ENCODE measurements around the gene ADAMTS18. TPM values are rescaled to one million over a fixed set of nuclear protein-coding genes. Genes with fewer than 3 reads are reported as not detected.
"Not testable (repeated sequence)": the region's sequence is repeated elsewhere in the genome, so short reads cannot be mapped to it uniquely, and the experiment has no call there.

ADAMTS18 gene
- total RNA-seq, 2 donors from 2014 or later = 2.7 TPM; not detected in 1

- intact Hi-C loops (cut with DNase I) = no loop called here
- DNase-seq (ENCODE audit: low spot score) = no peak
- no peak overlapping the region for H3K27ac ChIP-seq
- H3K27me3 ChIP-seq (replicated peaks; ENCODE audit: insufficient read depth) = no peaks in the 10 kb centered on the region
- no peaks in the 10 kb centered on the region for H3K9me3 ChIP-seq
- H3K4me3 ChIP-seq = no peak overlapping the region
- WGBS = 89% methylated on average over 5 of the region's 5 CpGs
- H3K36me3 ChIP-seq = no peaks in the 10 kb centered on the region
- H3K4me1 ChIP-seq (replicated peaks) = no peaks in the 10 kb centered on the region
- no peak for TF ChIP-seq POLR2AphosphoS5 (IDR thresholded peaks at IDR 0.05)
- TF ChIP-seq, protein P1, sequence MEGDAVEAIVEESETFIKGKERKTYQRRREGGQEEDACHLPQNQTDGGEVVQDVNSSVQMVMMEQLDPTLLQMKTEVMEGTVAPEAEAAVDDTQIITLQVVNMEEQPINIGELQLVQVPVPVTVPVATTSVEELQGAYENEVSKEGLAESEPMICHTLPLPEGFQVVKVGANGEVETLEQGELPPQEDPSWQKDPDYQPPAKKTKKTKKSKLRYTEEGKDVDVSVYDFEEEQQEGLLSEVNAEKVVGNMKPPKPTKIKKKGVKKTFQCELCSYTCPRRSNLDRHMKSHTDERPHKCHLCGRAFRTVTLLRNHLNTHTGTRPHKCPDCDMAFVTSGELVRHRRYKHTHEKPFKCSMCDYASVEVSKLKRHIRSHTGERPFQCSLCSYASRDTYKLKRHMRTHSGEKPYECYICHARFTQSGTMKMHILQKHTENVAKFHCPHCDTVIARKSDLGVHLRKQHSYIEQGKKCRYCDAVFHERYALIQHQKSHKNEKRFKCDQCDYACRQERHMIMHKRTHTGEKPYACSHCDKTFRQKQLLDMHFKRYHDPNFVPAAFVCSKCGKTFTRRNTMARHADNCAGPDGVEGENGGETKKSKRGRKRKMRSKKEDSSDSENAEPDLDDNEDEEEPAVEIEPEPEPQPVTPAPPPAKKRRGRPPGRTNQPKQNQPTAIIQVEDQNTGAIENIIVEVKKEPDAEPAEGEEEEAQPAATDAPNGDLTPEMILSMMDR (IDR thresholded peaks at IDR 0.05) = no peak
- TF ChIP-seq POLR2A (IDR thresholded peaks at IDR 0.05) = no peak
These were observed 149.2 kb downstream of the ADAMTS18 start for GRCh38 chr16:77285676-77286075.

DNA sequence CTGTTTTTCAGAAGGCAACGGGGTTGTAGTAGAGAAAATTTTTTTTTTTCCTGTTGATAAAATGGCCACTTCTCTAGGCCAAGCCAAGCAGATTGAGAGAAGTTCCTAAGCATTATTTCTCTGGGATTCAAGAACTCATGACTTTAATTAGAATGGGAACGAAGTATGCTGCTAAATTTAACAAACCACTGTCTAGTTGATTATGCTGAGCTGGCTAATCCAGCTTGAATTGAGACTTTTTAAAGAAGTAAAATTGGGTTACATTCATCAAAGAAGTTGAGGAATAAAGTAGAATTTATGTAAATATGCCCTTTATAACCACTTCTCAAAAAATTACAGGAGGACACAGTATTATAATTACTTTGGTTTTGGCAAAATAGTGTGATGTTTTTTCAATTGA, 152.5 kb downstream of the ADAMTS18 start:
- TF ChIP-seq POLR2A (IDR thresholded peaks at IDR 0.05) = no peak
- TF ChIP-seq POLR2AphosphoS5 (IDR thresholded peaks at IDR 0.05) = no peak
- TF ChIP-seq, protein P1 (IDR thresholded peaks at IDR 0.05) = no peak
- Histone ChIP-seq H3K36me3 (no peaks in the 10 kb centered on the region), H3K4me3 (no peak overlapping the region), H3K27ac (no peak overlapping the region), H3K27me3 (replicated peaks; ENCODE audit: insufficient read depth) (no peaks in the 10 kb centered on the region), H3K4me1 (replicated peaks) (no peaks in the 10 kb centered on the region), H3K9me3 (no peaks in the 10 kb centered on the region)
- 78% methylated on average over 2 of the region's 2 CpGs for WGBS
- intact Hi-C loops (cut with DNase I) = no loop called here
- DNase-seq (ENCODE audit: low spot score) = no peak

DNA sequence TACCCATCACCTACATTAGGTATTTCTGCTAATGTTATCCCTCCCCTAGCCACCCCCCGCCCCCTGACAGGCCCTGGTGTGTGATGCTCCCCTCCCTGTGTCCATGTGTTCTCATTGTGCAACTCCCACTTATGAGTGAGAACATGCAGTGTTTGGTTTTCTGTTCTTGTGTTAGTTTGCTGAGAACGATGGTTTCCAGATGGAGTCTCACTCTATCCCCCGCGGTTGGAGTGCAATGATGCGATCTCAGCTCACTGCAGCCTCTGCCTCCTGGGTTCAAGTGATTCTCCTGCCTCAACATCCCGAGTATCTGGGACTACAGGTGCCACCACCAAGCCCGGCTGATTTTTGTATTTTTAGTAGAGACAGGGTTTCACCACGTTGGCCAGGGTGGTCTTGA, 155.5 kb downstream of the ADAMTS18 start:
- H3K27me3 ChIP-seq (replicated peaks; ENCODE audit: insufficient read depth); DNase-seq (ENCODE audit: low spot score); H3K9me3 ChIP-seq; H3K4me1 ChIP-seq (replicated peaks); H3K36me3 ChIP-seq; H3K4me3 ChIP-seq; intact Hi-C loops (cut with DNase I); H3K27ac ChIP-seq: not testable (repeated sequence)
- WGBS = 73% methylated on average over 8 of the region's 8 CpGs

DNA sequence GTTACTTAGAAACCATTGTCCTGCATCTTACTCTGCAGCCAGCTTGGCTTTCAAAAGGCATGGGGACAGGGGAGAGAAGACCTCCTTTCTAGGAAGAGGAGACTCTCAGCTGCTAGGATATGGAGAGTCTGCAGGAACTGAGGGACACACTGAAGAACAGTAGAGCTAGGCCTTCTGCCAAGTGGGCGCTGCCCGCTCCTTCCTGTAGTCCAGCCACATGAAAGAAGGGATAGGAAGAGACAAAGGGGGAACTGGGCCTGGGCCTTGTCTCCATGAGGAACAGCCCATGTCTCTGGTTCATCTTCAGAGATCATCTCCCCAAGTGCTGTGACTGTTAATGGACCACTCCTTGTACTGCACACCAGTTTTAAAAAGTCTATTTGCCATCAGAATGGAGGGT, 157.3 kb downstream of the ADAMTS18 start:
- Histone ChIP-seq H3K27ac (no peak overlapping the region), H3K4me3 (no peak overlapping the region), H3K9me3 (no peaks in the 10 kb centered on the region), H3K36me3 (no peaks in the 10 kb centered on the region), H3K4me1 (replicated peaks) (no peaks in the 10 kb centered on the region), H3K27me3 (replicated peaks; ENCODE audit: insufficient read depth) (no peaks in the 10 kb centered on the region)
- intact Hi-C loops (cut with DNase I) = no loop called here
- TF ChIP-seq POLR2AphosphoS5 (IDR thresholded peaks at IDR 0.05) (no peak), POLR2A (IDR thresholded peaks at IDR 0.05) (no peak)
- TF ChIP-seq, protein P1 (IDR thresholded peaks at IDR 0.05) = no peak
- DNase-seq (ENCODE audit: low spot score) = no peak
- WGBS = 100% methylated on average over 2 of the region's 2 CpGs

GRCh38 chr16:77277141-77277540, 157.7 kb downstream of the ADAMTS18 start:
- Histone ChIP-seq H3K4me1 (replicated peaks) (no peaks in the 10 kb centered on the region), H3K36me3 (no peaks in the 10 kb centered on the region), H3K27me3 (replicated peaks; ENCODE audit: insufficient read depth) (no peaks in the 10 kb centered on the region), H3K9me3 (no peaks in the 10 kb centered on the region), H3K27ac (no peak overlapping the region), H3K4me3 (no peak overlapping the region)
- no peak for DNase-seq (ENCODE audit: low spot score)
- TF ChIP-seq, protein P1 (IDR thresholded peaks at IDR 0.05) = no peak
- TF ChIP-seq POLR2A (IDR thresholded peaks at IDR 0.05) (no peak), POLR2AphosphoS5 (IDR thresholded peaks at IDR 0.05) (no peak)
- intact Hi-C loops (cut with DNase I) = no loop called here
- 57% methylated on average over 2 of the region's 2 CpGs for WGBS

Measured in prostate gland (tissue), 2 donors.